HG02852 (cell line): ENCODE measurements around the gene SYNDIG1.

Experiments used
- ATAC-seq: cut with Tn5 transposase; IDR thresholded peaks from one replicate; pipeline ENCODE4 v1.9.1; 2021; ENCODE audit warnings: mild to moderate bottlenecking, moderate library complexity; ENCODE audit not compliant: unreplicated experiment

SYNDIG1 gene

GRCh38 chr20:24669701-24670100 lies 200.3 kb downstream of the SYNDIG1 start:
- ATAC-seq: no peak

- ATAC-seq: no peak
Observed at GRCh38 chr20:24670341-24670872, 201.0 kb downstream of the SYNDIG1 start.

- ATAC-seq: no peak
Observed at GRCh38 chr20:24670981-24671380, 201.6 kb downstream of the SYNDIG1 start.

GRCh38 chr20:24672181-24672880 lies 202.9 kb downstream of the SYNDIG1 start:
- ATAC-seq: no peak

GRCh38 chr20:24672886-24673677 lies 203.7 kb downstream of the SYNDIG1 start:
- ATAC-seq: no peak

- ATAC-seq: no peak
Observed at GRCh38 chr20:24673678-24674570, 204.5 kb downstream of the SYNDIG1 start.

GRCh38 chr20:24674921-24675605 lies 205.6 kb downstream of the SYNDIG1 start:
- no peak for ATAC-seq

GRCh38 chr20:24675651-24676352 lies 206.4 kb downstream of the SYNDIG1 start:
- ATAC-seq: no peak

GRCh38 chr20:24676353-24676977 lies 207.0 kb downstream of the SYNDIG1 start:
- no peak for ATAC-seq

- ATAC-seq: no peak
Observed at GRCh38 chr20:24676978-24677370, 207.5 kb downstream of the SYNDIG1 start.

- ATAC-seq: no peak
Observed at GRCh38 chr20:24677626-24678315, 208.3 kb downstream of the SYNDIG1 start.

- ATAC-seq: no peak
Observed at GRCh38 chr20:24678351-24679106, 209.1 kb downstream of the SYNDIG1 start.

GRCh38 chr20:24679448-24680047 lies 210.1 kb downstream of the SYNDIG1 start:
- no peak for ATAC-seq

GRCh38 chr20:24681634-24682495 lies 212.4 kb downstream of the SYNDIG1 start:
- ATAC-seq: no peak

GRCh38 chr20:24682496-24682985 lies 213.1 kb downstream of the SYNDIG1 start:
- ATAC-seq: no peak

GRCh38 chr20:24683676-24684075 lies 214.2 kb downstream of the SYNDIG1 start:
- no peak for ATAC-seq
